Hypothalamus (tissue), 51 donors: ENCODE results near the gene GLP2R.
A peak's percentile ranks its signal among the peaks of the same experiment; 100 is the strongest.

Experiments used
- DNase-seq, 51 donors: peaks; one replicate each; lab custom pipeline; 2025; lab: John Stamatoyannopoulos, UW

Gene GLP2R

GRCh38 chr17:9850151-9850550 lies 24.4 kb downstream of the GLP2R start:
- no peak for DNase-seq

- no peak for DNase-seq
Measured at GRCh38 chr17:9854255-9854654, 28.5 kb downstream of the GLP2R start.

- DNase-seq = no peak
Measured at GRCh38 chr17:9855036-9855435, 29.3 kb downstream of the GLP2R start.

- no peak for DNase-seq
Measured at GRCh38 chr17:9859781-9860180, 34.1 kb downstream of the GLP2R start.

- DNase-seq = no peak
Measured at GRCh38 chr17:9860851-9861250, 35.1 kb downstream of the GLP2R start.

GRCh38 chr17:9862220-9862619 lies 36.5 kb downstream of the GLP2R start:
- DNase-seq = no peak

- no peak for DNase-seq
Measured at GRCh38 chr17:9862949-9863348, 37.2 kb downstream of the GLP2R start.

- DNase-seq = no peak
Measured at GRCh38 chr17:9865586-9865985, 39.9 kb downstream of the GLP2R start.

- peak in 2 of 51 donors; percentile 6 to 20 for DNase-seq
Measured at GRCh38 chr17:9868552-9868951, 42.8 kb downstream of the GLP2R start.

- no peak for DNase-seq
Measured at GRCh38 chr17:9872852-9873251, 47.1 kb downstream of the GLP2R start.

GRCh38 chr17:9874722-9875121 lies 49.0 kb downstream of the GLP2R start:
- DNase-seq = no peak

- peak in 2 of 51 donors; percentile 12 to 15 for DNase-seq
Measured at GRCh38 chr17:9875441-9875840, 49.7 kb downstream of the GLP2R start.

GRCh38 chr17:9878356-9878755 lies 52.6 kb downstream of the GLP2R start:
- DNase-seq = no peak

- no peak for DNase-seq
Measured at GRCh38 chr17:9878786-9879525, 53.2 kb downstream of the GLP2R start.

GRCh38 chr17:9880582-9880999 lies 54.9 kb downstream of the GLP2R start:
- peak in 2 of 51 donors; percentile 8 to 26 for DNase-seq

- no peak for DNase-seq
Measured at GRCh38 chr17:9883451-9883850, 57.7 kb downstream of the GLP2R start.

GRCh38 chr17:9886141-9886930 lies 60.6 kb downstream of the GLP2R start:
- DNase-seq = peak in 1 of 51 donors; percentile 70

GRCh38 chr17:9887508-9887907 lies 61.8 kb downstream of the GLP2R start:
- no peak for DNase-seq

GRCh38 chr17:9890124-9890523 lies 64.4 kb downstream of the GLP2R start:
- no peak for DNase-seq

GRCh38 chr17:9893411-9894012 lies 67.8 kb downstream of the GLP2R start:
- DNase-seq = no peak

GRCh38 chr17:9894231-9894630 lies 68.5 kb downstream of the GLP2R start:
- DNase-seq = no peak

GRCh38 chr17:9895923-9896322 lies 70.2 kb downstream of the GLP2R start:
- DNase-seq = no peak
